GM15510 (cell line): ENCODE data around the gene CAMTA1.

Experiments
- POLR2A ChIP-seq: IDR thresholded peaks from 3 replicates; pipeline ENCODE4 v1.6.1; 2011; ENCODE audit warnings: borderline replicate concordance; ENCODE audit not compliant: insufficient read length; ENCODE audit errors: extremely low read depth

The CAMTA1 gene

GRCh38 chr1:7561331-7561921 is 776.2 kb downstream of the CAMTA1 start:
- TF ChIP-seq POLR2A: no peak

- TF ChIP-seq POLR2A: no peak
These were observed 776.9 kb downstream of the CAMTA1 start for GRCh38 chr1:7561936-7562728.

GRCh38 chr1:7562729-7563605 is 777.7 kb downstream of the CAMTA1 start:
- no peak for TF ChIP-seq POLR2A

GRCh38 chr1:7564137-7564536 is 778.9 kb downstream of the CAMTA1 start:
- no peak for TF ChIP-seq POLR2A

GRCh38 chr1:7565099-7565750 is 780.0 kb downstream of the CAMTA1 start:
- TF ChIP-seq POLR2A: no peak

GRCh38 chr1:7566417-7567375 is 781.4 kb downstream of the CAMTA1 start:
- no peak for TF ChIP-seq POLR2A

- no peak for TF ChIP-seq POLR2A
These were observed 782.1 kb downstream of the CAMTA1 start for GRCh38 chr1:7567376-7567775.

- TF ChIP-seq POLR2A: no peak
These were observed 782.8 kb downstream of the CAMTA1 start for GRCh38 chr1:7568053-7568452.

GRCh38 chr1:7568901-7569524 is 783.8 kb downstream of the CAMTA1 start:
- TF ChIP-seq POLR2A: no peak

- no peak for TF ChIP-seq POLR2A
These were observed 785.1 kb downstream of the CAMTA1 start for GRCh38 chr1:7570311-7570710.

- no peak for TF ChIP-seq POLR2A
These were observed 787.4 kb downstream of the CAMTA1 start for GRCh38 chr1:7572654-7573152.

GRCh38 chr1:7573481-7573880 is 788.2 kb downstream of the CAMTA1 start:
- no peak for TF ChIP-seq POLR2A
